Fibroblast of skin of right quadriceps (primary cell): Measurements from ENCODE around the gene BANK1.

Experiments used
- DNase-seq: peaks from one replicate; pipeline ENCODE4 v3.0.0-alpha.2; 2013

BANK1 gene

DNA sequence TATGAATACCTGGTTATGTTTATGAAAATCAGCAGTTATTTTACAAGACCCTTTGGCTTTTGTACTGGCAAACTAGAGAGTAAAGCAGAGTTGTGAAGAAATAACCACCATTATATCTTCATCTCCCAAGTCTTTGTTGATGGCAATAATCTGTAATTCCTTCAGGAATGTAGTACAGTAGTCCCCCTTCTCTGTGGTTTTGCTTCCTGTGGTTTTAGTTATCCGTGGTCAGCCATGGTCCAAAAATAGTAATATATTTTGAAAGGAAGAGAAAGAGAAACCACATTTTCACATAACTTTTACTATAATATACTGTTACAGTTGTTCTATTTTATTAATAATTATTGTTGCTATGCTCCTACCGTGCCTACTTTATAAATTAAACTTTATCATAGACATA lies 27.8 kb downstream of the BANK1 start:
- peak; percentile 75 for DNase-seq

DNA sequence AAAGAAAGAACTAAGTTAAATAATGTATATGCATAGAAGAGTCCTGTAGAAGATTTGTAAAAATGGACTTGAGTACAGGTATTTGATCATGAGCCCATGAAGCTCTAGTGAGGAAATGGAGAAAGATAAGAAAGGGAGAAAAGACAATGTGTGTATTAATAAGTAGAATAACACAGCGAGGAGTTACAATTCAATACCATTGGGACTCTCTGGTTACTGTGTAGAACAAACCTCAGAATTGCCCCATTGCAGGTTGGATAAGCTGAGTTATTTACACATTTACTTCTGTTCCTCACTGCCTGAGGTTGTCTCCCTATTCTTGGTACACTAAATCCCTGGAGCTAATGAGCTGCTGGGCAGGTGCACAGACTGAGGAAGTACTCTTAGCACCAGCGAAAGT lies 33.3 kb downstream of the BANK1 start:
- DNase-seq, result no peak

DNA sequence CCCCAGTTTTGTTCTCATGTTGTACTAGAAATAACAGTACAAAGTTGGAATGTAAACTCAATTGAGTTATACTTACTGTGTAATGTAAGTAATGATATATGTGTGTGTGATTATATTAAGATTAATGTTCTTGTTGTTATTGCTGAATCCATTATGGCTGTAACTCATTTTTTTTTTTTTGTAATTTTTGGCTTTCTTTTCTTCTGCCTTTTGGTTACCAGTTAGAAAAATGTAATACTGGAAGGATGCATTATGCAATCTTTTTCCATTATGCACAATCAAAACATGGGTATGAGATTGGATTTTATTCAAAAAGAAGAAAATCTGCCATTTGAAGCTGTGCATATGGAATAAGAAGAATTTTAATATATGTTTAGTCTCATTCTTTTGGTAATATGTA lies 34.0 kb downstream of the BANK1 start:
- no peak for DNase-seq

DNA sequence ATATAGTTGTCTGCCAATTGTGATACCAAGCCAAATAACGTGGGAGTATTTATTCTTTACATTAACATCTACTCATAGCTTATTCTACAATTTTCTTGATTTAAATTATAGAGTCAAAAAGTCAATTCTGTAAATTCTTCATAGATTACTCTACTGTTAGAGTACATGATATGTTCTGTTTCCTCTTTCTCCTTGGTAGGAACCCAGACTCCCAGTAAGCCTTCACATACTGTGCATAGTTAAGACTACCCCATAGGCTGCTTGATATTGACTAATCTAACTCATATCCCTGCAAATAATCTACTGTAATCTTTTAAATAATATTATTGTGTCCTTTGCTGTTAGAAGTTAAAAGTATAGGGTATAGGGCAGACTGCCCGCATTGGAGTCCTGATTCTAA lies 35.4 kb downstream of the BANK1 start:
- DNase-seq, result no peak

DNA sequence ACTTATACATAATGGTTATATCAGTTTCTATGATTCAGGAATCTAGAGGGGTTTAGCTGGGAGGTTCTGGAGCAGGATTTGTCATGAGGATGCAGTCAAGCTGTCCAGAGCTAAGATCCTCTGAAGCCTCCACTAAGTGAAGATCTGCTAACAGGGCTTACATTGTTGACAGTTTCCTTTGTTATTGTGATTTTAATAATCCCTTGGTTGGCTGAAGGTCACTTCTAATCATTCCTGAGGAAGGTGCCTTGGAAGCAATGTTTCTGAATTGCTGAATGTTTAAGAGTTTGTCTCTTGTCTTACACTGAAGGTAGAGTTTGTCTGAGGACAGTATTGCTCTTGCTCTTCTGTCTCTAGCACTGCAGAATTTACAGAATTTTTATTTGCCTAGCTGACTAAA lies 41.3 kb downstream of the BANK1 start:
- no peak for DNase-seq

DNA sequence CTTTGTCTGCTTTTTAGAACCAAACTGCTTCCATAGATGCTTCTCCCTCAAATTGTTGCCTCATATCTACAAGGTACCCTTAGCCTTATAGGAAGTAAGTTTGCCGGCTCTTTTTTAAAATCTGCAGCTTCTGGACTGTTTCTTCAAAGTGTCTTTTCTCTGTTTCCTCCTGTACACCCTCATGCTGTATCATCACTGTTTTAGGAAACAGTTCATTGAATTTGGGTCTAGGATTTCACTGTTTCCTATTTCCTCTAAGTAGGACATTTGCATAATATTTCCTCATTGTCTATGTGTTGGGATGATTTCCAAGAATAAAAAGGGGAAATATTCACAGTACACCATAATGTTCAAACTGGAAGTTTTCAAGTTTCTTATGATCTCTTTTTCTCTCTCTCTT lies 43.0 kb downstream of the BANK1 start:
- DNase-seq, result no peak

DNA sequence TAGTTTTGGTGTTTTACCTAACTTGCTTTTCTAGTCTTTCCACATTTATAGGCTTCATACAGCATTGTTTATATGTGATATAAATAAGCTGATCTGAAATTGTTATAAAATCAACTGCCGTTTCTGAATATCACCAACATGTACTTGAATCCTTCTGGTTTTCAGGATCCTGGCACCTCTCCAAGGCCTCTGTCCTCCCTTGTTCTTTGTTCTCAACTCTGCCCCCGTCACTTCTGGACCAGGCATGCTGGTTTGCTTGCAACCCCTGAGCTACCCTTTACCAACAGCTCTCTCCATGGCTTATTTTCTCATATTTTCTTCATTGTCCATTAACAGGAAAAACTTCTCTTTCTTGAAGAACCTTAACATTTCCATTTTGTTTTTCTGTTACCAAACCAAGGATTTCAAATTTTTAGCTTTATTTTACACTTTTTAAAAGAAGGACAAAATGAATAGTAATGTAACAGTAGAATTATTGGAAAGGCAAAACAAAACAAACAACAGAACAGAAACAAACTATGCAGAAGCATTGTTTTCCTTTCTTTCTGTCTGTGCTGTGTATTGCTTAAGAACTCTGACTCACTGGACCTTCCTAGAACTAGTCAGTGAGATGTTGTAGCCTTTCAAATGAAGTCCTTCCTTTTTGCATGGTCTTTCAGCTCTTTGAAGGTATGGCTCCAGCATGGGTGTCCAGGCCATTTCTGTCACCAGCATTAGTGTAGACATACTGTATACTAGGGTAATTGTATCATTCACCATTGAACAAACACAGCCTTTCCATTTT lies 44.8 kb downstream of the BANK1 start:
- DNase-seq, result peak; percentile 15

DNA sequence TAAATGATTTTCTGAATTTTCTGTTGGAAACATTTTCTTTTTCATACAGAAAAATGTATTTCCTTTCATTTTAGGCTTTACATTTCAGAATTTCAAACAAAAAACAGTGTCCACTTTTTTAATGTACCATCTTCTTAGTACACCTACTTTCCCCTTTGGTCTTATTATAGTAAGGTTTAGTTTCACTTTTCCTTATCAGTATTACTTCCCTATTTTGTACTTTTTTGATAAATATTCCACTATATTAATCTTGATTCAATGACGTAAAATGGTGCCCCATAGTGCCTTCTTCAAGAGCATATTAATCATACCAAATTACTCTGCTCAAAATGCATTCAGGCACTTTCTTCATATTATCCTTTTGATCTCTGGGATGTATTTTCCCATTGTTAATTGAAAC lies 52.5 kb downstream of the BANK1 start:
- no peak for DNase-seq

DNA sequence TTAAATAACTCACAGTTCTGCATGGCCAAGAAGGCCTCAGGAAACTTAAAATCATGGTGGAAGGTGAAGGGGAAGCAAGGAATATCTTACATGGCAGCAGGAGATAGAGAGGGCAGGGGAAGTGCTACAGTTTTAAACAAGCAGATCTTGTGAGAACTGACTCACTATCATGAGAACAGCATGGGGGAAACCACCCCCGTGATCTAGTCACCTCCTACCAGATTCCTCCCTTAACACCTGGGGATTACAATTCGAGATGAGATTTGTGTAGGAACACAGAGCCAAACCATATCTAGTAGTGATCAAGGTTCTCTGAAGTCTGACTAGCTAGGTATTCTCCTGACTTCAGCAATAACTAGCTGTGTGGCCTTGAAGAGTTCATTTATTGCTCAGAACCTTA lies 56.0 kb downstream of the BANK1 start:
- DNase-seq, result no peak

DNA sequence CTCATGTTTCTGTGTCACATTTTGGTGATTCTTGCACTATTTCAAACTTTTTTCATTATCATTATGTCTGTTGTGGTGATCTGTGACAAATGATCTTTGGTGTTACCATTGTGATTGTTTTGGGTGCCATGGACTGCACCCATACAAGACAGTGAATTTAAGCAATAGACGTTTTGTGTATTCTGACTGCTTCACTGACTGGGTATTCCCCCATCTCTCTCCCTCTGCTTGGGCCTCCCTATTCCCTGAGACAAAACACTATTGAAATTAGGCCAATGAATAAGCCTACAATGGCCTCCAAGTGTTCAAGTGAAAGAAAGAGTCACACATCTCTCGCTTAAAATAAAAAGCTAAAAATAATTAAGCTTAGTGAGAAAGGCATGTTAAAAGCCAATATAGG lies 60.2 kb downstream of the BANK1 start:
- DNase-seq, result no peak

DNA sequence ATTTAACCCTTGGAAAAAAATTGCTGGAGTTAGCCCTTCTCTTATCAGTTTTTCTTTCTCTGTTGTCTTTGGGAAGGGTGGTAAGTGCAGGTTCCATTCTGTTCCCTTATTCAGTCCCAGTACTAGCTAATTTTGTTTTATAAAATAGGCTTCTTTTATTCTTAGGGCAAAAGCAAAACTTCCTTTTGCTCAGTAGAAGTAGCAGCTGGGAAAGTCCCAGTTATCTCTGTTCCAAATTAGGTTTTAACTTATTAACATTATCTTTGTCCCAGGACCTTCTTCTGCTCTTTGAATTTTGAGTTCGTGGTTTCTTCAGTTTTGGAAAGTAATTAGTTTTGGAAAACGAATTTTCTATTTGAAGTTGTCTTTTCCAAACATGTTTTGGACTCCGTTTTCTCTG lies 61.1 kb downstream of the BANK1 start:
- DNase-seq, result no peak

DNA sequence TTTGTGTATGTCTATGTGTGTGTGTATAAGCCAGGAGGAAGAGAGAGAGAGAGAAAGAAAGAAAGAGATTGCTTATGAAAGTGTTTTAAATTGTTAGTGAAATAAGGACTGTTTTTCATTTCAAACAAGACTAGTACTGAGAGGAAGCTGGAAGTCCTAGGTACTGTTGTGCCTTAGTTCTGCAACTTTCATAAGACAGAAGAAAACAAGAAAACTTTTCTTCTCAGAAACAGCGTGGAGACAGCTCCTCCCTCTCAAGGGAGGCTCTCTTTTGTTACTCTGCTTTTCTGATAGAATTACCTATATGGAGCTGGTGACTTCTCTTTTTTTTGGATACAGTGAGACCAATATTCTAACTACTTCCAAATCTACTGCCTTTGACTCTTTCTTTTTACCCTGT lies 62.5 kb downstream of the BANK1 start:
- no peak for DNase-seq

DNA sequence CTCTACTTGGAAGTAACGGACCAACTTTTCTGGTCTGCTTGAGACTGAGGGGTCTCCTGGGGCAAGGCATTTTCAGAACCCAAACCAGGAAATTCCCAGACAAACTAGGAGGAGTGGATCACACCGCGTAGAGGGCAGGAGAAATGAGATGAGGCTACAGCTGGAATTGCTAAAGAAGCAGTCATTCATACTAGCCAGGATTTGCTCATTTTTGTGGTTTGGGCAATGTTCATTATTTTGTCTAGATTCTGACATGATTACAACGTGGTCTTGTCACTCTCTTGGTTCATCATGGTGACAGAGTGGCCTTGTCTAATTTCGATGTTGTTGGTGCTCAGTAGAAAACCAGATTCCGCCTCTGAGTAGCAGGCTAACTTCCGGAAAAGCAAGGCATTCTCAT lies 63.2 kb downstream of the BANK1 start:
- no peak for DNase-seq

DNA sequence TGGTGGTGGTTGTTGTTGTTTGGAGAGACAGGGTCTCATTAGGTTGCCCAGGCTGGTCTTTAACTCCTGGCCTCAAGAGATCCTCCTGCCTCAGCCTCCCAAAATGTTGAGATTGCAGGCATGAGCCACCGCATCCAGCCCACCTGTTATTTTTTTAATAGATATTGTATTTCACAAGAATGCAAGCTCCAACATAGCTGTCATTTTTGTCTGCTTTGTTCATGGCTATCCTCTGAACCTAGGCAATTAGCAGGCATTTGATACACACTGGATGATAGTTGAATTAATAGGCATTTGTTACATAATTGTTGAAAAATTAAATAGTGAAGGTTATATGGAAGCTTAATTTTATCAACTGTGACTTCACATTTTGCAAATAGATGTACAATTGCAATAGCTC lies 64.7 kb downstream of the BANK1 start:
- no peak for DNase-seq

DNA sequence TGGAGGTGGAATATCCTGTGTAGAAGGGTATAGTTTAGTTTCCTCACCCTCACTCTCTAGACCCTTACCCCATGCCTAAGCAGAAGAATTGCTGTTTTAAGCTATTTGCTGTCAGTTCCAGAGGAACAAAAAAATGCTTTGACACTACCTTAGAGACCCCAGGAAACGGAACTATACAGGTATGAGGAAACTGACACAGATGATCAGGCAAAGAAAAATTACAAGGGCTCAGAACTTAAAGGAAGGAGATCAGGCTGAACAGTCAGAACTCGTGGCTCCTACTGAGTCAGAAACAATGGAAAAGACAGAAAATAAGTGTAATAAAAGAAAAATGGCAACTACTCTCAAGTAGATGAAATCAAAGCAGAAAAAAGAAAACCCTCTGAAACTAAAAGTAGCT lies 65.6 kb downstream of the BANK1 start:
- no peak for DNase-seq

DNA sequence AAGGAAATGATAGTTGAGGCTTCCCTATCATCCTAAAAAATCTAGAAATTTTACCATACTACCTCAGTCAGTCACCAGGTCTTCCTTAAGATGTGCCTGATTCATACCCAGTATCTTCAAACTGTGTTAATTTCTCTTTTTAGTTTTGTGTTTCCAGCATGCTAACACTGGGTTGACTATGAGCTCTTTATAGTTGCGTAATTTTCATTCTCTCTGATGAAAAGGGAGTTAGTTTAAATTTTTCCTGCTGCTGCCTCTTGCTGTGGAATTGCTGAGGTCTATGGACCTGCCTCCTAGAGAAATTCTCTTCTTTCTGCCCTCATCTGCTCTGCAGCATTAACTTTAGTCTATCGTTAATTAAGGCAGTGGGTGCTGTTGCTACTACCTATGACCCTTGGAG lies 66.6 kb downstream of the BANK1 start:
- DNase-seq, result no peak

DNA sequence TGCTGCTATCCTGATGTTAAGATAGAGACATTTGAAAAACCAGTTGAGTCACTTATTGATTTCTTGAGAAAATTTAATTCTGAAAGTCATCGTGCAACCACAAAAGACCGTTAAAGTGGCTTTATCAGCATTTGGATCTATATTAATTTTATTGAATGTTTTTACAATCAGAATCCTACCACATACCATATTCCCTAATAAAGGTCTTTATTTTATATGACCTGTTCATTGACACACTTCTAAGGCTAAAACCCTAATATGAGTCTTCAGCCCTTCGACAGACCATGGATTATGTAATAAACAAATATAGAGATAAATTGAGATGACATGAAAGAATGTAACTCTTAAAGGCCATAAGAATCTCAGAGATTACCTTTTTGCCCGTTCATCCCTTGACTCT lies 68.1 kb downstream of the BANK1 start:
- no peak for DNase-seq

DNA sequence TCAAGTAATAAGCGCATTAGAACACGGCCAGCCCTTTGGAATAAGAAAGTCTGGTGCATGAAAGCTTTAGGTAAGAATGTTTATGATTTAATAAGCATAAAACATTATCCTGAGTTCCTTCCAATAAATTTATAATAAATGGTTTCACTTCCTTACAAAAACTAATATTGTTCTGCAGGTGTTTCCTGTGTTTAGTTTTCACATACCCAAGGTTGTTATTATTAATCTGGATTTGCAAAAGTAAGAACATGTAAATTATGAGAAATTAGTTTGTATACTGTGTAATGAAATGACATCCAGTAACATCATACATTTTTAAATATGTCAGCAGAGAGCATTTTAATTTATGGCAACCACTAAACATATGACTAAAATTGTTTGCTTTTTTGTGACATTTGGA lies 72.1 kb downstream of the BANK1 start:
- DNase-seq, result no peak

DNA sequence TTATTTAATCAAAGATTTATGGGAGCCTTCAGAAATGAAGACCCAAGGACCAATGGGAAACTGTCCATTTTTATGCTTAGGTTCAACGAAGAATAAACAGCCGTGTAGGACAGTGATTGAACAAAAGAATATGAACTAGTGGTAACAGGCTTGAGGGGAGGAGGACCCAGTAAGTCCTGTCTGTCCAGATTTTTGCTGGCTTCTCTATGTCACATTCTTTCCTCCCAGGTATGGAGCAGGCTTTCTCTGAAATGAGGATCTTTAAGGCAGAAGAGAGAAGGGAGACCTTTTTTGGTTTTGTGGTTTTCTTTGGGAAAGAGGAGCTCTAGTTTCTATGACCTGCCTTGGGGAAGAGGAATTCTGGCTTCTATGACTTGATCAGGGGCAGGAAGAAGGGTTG lies 74.1 kb downstream of the BANK1 start:
- DNase-seq, result no peak

DNA sequence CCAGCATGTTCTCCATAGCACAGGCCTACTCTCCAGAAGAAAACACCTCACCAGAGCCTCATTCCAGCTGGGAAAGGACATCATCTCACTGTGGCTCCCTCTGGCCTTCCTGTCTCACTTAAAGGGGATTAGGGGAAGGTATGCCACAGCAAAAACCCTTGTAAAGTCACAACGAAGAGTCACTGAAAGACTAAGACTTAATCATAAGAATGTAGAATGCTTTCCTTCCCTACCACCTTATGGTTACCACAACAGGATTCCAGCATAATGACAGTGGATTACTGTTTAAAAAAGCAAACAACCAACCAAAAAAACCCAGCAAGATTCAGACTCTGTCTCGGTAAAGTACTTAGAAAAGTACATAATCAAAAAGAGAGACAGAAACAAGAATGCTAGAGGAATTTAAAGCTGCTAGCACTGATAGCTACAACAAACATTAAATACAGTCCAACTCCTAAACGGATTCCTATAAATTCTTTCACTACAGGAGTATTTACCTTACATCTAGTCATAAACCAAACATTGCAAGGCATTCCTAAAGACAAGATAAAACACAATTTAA lies 75.1 kb downstream of the BANK1 start:
- DNase-seq, result no peak

DNA sequence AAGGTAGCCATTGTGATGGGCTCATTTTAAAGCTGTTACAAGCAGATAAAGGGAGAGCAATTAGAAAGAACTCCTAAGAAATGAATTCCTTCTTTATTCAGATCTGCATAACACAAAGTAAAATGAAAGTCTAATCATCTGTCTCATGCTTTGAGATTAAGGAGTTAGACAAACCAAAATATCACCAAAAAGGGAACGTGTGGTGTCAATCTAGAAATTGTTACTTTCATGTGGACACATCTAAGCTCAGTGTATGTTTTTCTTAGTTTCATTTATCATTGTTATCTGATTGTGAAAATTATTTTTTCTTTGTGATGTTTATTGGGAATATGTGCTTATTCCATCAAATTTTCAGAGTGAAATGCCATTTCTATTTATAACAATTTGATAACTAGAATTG lies 80.3 kb downstream of the BANK1 start:
- DNase-seq, result no peak

DNA sequence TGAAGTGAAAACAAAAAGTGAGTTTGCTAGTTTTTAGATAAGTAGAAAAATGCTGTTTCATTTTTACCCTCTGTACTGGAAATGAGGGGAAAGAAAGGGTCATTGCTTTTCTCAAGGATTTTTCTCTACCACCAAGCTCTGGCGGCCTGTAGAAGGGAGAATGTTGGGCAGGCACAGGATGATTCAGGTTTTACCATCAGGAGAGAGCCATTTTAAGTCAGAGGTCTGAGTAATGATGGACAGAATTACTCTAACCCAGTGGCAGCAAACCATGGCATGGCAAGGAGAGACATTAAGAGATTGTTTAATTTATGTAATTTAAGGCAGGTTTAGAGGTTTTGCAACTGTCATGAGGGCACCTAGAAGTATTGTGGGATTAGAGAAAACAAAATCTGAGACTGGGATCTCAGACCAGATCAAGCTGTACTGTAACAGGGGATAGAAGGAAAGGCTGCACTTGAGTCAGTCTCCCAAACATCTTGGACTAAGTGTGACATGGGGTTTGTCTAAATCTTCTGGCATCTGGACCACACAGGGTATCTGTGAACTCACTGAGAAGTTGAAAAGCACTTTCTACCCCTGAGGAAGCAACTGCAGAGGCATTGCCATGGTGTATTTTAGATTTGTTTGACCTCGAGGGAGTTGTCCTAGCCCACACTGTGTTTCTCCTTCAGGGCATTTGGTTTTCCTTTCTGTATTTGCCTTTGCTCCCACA lies 81.6 kb downstream of the BANK1 start:
- DNase-seq, result no peak

DNA sequence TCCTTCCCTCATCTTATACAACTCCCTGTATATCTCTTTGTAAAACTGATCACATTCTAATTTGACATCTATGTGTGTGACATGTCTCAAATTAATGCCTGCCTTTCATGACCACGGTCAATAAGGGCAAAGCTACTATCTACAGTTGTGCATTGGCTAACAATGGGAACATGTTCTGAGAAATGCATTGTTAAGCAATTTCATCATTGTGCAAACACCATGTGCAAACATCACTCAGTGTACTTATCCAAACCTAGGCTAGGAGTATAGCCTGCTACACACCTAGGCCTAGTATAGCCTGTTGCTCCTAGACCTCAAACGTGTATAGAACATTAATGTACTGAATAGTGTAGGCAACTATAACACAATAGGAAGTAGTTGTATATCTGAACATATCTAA lies 95.0 kb downstream of the BANK1 start:
- DNase-seq, result no peak

DNA sequence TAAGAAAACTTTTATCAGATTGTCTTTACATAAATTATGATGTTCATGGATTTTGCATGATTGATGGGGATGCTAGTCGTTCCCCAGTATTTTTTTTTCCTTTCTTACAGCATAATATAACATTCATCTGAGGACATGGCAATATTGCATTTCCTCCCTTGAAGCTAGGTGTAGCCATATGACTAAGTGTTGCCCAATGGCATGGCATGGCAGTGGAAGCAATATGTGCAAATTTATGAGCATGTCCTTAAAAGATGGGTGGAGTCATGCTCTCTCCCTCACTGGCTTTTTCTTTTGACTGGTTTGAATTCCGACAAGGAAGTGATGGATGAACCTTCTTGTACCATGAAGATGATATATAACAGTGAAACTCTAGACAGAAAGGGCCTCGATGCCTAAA lies 96.3 kb downstream of the BANK1 start:
- DNase-seq, result no peak

DNA sequence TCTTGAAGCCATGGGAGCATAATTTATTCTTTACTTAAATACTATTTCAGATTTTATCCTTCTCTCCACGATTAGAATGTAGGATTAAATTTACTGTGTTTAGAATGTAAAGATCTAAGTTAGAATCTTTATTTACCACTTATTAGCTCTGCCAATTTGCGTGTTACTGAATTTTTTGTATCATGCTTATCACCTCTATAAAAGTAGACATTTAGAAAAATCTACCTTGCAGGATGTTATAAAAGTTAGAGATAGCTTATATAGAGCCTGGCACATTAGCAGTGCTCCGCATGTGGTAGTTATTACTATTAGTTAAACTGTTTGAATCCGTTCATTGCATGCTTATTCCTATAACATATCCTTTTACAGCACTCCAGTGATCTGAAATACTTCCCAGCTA lies 97.9 kb downstream of the BANK1 start:
- DNase-seq, result no peak
